NAMALWA (cell line): Measurements from ENCODE around the gene SCAF8.
"Not testable (repeated sequence)": the region's sequence is repeated elsewhere in the genome, so short reads cannot be mapped to it uniquely, and the experiment has no call there.

ENCODE experiments used
- DNase-seq: peaks from one replicate; pipeline ENCODE4 v3.0.0-alpha.2; 2015; ENCODE audit warnings: low spot score

SCAF8 gene, protein sequence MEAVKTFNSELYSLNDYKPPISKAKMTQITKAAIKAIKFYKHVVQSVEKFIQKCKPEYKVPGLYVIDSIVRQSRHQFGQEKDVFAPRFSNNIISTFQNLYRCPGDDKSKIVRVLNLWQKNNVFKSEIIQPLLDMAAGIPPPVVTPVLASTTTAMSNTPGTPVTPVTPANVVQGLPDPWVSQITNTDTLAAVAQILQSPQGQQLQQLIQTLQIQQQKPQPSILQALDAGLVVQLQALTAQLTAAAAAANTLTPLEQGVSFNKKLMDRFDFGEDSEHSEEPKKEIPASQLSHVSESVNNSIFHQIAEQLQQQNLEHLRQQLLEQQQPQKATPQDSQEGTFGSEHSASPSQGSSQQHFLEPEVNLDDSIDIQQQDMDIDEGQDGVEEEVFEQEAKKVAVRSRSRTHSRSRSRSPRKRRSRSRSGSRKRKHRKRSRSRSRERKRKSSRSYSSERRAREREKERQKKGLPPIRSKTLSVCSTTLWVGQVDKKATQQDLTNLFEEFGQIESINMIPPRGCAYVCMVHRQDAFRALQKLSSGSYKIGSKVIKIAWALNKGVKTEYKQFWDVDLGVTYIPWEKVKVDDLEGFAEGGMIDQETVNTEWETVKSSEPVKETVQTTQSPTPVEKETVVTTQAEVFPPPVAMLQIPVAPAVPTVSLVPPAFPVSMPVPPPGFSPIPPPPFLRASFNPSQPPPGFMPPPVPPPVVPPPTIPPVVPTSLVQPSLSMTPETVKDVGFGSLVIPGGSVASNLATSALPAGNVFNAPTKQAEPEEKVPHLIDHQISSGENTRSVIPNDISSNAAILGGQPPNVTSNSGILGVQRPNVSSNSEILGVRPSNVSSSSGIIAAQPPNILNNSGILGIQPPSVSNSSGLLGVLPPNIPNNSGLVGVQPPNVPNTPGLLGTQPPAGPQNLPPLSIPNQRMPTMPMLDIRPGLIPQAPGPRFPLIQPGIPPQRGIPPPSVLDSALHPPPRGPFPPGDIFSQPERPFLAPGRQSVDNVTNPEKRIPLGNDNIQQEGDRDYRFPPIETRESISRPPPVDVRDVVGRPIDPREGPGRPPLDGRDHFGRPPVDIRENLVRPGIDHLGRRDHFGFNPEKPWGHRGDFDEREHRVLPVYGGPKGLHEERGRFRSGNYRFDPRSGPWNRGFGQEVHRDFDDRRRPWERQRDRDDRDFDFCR (N-terminal part only)

DNA sequence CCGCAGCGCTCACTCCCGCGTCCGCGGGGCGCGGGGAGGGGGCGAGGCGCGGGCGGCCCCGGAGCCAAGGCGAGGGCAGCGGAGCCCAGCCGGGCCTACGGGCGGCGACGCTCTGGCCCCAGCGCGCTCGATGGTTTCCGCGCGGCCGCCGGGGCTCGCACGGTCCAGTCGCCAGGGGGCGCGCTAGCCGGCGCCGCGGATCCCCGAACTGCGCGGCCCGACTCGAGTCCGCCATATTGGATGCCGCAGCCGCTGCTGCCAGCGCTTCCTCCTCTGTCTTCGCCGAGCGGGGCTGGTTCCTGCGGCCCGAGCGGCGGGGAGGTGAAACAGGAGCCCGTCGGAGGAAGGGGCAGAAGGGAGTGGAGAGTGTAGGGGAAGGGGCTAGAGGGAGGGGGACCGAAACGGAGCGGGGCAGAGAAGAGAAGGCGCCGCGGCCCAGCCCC is at the start of gene SCAF8:
Gene SCAF8, plus strand, starts transcription at position 234 of the 443 bp plus-strand sequence. CDS start 485 bp downstream, outside the sequence.
- peak; percentile 86 for DNase-seq

DNA sequence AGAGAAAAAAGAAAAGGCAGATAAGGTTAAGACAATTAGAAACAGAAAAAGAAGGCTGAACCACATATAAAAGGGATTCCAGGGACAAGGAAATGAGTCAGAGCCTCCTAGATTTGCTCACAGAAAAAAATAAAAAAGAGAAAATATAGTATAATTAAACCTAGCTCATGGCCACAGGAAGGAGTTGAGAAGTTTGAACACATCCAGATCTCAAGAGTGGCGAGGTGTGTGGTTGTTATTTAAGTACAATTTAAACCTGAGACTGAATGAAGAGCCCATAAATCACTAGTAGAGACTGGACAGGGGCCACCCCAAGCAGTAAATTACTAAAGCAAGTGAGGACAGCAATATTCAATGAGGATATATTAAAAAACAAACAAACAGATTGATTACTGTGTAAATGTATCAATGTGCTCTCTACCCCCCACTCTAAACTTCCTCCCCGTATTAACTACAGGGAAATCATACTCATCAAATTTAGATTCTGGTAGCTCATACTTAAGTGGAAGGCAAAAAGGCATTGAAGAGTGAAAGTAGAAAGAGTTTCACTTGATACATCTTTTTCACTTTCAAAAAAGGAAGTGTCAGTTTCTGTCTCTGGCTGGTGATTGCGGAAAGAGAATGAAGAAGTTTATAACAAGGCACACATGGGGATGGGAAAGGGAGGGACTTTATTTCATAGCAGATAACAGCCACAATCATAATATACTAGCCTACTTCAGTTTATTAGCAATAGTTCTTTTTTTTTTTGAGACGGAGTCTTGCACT is 49.3 kb upstream of the SCAF8 start:
- DNase-seq: peak; percentile 77

DNA sequence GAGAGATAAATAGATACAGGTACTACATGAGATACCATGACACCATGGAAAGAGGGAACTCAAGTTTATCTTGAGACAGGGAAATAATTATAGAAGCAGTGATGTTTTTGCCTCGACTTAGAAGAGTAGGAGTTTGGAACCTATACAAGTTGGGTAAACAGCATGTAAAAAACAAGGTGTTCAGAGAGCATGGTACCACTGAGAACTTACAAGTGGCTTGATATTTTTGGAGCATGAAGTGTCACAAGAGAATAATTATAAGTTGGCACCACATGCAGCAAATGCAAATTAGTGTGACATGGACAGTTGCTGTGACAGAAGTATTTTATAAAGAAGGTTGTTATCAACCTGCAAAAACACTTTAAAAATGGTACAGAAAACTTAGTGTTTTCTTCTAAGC is 47.1 kb upstream of the SCAF8 start:
- no peak for DNase-seq

DNA sequence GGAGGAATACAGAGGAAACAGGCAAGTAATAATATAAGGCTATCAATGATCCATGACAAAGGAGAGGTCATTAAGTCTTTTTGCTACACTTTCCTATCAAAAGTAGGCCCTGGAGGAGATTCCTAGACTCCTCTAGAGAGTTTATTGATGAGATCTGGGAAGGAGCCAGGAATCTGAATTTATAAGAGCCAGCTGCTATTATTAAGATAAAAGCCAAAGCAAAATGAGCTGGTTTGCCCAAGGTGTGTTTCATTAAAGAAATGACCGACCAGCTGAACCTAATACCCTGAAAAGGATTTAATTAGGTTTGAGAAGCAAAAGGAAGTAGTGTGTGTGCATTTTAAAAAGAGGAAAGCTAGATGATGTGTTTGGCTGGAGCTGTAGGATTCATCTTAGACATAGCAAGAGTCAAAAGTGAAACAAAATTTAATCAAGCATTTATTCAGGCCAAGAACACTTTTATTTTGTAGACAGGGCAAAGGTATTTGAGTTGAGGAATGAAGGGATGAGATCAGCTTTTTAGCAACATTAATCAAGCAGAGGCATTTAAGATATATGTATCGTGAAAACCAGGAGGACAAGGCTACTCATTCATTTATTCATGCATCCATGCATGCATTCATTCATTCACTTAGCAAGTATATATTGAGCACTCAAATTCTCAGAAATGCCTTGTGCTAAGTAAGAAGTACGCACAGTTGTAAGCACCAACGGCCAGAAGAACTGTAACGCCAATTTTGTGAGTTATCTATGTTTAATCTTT is 43.5 kb upstream of the SCAF8 start:
- no peak for DNase-seq

DNA sequence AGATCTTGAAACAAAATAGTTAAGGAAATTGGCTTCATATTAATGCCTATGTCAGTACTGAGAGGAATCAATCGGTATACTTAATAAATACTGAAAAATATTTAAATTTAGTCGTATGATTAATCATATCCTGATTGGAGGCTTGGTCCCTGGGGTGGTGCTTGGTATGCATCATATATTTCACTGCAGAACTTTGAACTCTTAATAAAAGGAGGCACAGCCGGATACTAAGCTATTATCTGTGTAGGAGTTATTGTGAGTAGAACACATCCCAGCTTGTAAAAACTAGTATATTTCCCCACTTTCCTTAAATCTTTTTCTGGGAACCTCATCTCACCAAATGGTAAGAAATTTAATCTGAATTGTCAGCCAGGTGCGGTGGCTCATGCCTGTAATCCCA is 42.4 kb upstream of the SCAF8 start:
- DNase-seq: no peak

DNA sequence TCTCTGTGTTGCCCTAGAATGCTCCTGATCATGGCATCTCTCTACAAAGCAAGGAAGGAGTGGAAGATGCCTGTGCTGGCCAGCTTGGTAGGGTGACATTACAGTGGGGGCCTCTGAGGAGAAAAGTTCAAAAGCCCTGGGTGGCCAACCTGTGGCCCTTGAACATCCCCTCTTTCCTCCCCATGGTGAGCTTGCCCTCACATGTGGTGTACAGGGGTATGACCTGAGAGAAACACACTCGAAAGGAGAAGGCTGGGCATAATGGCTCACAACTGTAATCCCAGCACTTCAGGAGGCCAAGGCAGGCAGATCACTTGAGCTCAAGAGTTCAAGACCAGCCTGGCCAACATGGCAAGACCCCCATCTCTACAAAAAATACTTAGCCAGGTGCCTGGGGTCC is 36.6 kb upstream of the SCAF8 start:
- no peak for DNase-seq

DNA sequence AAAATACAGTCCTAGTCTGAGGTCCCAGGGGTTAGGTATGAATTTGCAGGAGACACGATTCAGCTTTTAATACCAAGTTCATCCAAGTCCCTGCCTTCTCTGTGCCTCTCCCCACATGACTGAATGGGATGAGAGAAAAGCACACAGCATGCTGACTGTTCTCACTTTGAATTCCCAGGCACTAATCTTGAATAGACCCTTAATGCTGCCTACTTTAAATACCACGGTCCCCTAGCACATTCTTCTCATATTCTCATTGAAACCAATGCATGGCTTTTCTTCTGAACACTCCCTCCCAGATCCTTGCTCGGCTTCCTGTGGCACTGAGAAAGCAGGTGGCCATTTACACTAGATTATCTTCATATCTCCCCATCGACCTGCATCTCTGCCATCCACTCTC is 30.1 kb upstream of the SCAF8 start:
- DNase-seq: no peak

DNA sequence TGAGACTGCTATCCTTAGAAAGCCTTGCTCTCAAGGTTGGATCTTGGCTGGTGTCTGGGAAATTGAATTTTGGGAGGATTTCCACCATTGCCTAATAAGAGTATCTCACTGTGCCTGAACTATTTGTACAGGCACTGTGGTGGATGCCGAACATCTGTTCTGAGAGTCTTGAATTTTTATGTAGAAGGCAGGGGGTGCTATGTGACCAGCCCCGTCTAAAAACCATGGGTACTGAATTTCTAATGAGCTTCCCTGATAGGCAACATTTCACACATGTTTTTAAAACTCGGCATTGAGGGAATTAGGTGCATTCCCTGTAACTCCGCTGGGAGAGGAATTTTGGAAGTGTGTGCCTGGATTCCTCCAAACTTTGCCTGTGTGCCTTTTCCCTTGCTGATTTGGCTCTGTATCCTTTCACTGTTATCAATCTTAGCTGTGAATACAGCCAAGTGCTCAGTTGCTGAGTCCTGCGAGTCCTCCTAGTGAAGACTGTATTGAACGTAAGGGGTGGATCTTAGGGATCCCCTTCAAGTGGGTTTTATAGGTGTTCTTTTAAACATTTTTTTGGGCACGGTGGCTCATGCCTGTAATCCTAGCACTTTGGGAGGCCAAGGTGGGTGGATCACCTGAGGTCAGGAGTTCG is 27.6 kb upstream of the SCAF8 start:
- DNase-seq: peak; percentile 17

DNA sequence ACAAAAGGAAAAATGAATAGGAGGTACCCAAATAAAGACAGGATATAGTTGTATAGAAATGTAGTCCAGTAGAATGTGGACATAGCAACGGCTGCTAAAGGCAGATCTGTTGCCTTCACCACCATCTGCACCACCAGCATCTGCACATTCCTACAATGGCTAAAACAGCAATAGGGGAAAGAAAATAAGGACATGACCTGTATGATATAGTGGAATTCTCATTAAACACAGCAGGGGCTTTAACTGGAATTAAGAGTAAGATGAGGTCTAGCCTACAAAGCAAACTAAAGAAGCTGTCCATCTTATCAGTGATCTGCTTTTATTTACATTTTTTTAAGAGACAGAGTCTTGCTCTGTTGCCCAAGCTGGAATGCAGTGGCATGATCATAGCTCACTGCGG is 26.8 kb upstream of the SCAF8 start:
- no peak for DNase-seq

DNA sequence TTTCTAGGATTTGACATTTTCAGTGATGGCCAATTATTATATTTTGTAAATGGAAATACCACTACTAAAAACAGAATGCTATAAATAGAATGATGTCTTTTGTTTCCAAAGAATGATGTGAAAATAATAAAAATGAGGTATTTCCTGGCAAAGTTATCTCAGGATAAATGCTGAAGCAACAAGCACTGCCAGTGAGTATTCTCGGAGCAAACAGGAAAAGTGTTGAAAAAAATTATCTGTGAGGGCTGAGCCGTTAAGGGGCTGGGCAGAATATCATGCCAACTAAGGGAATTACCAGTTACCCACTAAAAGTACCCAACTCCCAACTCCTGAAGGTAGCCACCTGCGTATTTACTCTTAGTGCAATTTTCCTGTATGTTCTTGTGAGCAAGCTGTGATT is 23.6 kb upstream of the SCAF8 start:
- DNase-seq: no peak

DNA sequence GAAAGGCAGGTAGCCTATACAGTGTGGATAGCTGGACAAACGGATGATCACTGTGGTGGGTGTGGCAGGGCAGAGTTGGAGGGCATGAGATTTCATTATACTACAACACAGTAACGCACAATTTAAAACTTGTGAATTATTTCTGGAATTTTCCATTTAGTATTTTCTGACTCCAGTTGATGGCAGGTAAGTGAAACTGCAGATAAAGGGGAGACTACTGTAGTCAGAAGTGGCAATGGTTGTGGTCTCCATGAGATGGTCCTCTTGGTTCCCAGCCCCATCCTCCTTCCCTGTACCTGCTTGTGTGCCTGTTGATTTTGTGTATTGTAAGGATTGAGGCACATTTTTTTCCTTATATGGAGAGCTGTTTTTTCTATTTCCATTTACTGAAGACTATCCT is 22.5 kb upstream of the SCAF8 start:
- DNase-seq: no peak

DNA sequence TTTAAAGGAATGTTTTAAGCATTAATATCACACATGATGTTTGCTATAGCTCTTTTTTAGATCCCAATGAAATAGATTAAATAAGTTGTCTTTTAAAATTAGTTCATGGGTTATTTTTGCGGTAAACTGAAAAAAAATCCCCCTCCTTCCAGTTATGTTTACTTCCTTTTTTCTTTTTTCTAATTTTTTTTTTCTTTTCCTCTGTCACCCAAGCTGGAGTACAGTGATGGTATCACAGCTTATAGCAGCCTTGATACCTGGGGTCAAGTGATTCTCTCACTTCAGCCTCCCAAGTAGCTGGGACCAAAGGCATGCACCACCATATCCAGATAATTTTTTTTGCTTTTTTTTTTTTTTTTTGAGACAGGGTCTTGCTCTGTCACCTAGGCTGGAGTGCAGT is 17.8 kb upstream of the SCAF8 start:
- no peak for DNase-seq

DNA sequence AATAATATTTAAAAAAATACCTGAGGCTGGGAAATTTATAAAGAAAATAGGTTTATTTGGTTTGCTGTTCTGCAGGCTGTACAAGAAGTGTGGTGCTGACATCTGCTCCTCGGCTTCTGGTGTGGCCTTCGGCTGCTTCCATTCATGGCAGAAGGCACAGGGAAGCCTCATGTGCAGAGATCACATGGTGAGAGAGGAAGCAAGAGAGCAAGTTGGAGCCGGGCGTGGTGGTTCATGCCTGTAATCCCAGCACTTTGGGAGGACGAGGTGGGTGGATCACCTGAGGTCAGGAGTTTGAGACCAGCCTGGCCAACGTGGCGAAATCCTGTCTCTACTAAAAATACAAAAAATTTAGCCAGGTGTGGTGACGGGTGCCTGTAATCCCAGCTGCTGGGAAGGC is 16.9 kb upstream of the SCAF8 start:
- not testable (repeated sequence) for DNase-seq

DNA sequence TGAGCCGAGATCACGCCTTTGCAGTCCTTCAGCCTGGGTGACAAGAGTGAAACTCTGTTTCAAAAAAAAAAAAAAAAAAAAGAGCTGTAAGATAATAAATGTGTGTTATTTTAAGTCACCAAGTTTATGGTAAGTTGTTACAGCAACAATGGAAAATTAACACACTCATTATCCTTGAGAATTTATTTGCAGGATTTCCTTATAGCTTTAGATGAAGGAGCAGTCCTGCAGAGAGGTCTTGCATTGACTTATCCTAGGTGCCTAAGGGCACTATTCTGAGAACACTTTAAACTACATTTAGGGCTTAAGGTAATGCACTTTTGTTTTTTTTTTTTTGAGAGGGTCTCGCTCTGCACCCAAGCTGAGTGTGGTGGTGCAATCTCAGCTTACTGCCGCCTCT is 13.8 kb upstream of the SCAF8 start:
- DNase-seq: no peak

DNA sequence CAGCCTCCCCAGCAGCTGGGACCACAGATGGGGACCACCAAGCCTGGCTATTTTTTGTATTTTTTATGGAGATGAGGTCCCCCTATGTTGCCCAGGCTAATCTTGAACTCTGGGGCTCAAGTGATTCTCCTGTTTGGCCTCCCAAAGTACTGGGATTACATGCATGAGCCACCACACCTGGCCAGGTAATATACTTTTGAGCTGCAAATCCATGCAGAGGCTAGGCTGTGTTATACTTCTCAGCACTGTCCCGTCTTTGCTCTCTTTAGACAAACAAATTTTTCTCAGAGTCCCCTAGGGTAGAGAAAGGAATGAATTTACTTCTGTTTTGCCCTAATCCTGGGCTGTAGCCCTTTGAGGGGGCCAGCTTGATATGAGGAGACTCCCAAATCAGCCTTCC is 13.4 kb upstream of the SCAF8 start:
- no peak for DNase-seq

DNA sequence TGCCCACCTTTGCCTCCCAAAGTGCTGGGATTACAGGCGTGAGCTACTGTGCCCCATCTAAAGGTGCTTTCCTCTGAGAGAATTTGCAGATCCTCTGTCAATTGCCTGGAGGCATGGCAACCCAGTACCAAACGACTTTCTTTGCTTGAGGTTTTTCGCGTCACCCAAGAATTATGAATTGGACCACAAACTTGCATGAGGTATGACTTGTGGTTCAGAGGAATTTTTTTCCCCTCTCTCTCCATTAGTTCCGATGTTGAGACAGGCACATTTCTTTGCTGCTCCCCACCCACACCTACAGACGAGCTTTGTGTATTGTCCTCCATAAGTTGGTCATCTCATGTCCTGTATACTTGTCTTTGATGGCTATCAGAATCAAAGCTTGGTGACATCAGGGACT is 11.8 kb upstream of the SCAF8 start:
- no peak for DNase-seq

DNA sequence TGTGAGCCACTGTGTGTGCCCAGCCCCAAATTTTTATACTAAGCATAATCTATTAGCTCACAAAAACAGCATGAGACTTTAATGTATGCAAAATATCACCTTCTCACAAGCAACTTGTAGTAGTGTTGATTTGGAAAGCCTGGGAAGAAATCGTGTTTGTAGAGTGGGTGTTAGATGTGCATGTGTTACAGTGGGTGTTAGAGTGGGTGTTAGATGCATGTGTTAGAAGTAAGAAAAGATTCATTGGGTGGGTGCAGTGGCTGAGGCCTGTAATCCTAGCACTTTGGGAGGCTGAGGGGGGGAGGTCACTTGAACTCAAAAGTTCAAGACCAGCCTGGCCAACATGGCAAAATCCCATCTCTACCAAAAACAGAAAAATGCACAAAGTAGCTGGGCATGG is 6.3 kb upstream of the SCAF8 start:
- DNase-seq: no peak

DNA sequence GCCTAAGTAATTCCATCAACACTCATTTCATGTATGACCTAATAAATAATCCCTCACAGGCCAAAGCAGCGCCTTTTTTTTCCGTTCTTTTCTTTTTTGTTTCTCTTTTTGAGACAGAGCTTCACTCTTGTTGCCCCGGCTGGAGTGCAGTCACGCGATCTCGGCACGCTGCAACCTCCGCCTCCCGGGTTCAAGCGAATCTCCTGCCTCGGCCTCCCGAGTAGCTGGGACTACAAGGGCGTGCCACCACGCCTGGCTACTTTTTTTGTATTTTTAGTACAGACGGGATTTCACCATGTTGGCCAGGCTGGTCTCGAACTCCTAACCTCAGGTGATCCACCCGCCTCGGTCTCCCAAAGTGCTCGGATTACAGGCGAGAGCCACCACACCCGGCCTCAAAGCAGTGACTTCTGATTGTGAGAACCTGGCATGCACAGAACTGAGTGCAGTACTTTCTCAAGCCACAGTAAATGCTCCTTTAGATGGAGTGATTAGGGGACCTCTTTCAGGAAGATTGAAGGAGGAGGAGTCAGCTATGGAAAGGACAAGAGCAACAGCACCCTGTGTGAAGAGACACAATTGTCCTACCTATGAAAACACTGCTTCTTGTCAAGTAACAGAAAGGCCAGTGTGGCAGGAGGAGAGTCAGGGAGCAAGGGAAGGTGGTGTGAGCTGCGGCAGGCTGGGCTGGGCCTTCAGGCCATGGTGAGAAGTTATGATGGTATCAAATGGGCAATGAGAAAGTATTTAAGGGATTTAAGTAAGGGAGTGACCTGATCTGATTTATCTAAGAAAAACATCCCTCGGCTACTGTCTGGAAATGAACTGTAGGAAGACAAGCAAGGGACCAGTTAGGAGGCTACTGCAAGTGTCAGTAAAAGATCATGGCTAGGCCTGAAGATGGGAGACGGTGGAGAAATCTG is 1.7 kb upstream of the SCAF8 start:
- peak; percentile 9 for DNase-seq

DNA sequence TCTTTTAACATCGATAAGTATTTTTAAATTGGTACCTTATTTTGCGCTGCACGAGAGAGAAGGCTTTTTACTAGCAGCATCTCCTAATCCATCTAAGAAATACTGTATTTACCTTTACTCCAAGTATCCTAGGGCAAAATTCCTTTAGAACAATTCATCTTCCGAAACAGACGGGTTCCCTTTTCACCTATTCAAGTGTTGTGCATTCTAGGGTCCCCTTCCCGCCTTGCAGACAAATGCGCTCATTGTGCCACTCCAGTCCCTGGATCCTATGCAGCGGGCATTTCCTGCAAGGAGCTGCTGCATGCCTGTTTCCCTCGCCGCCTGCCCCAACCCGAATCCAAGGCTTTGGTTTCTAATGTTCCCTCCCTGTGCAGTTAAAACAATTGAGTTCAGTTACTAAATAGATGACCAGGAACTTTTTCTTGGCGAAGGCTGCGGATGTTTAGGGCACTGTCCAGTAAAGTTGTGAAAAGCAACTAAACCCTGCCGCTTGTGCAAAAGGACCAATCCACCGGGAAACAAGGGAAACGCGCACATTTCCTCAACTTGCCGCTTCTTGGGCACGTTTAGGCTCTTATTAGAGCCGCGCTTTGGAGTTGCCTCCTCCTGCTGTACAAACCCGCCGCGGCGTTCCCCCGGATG is 556 bp upstream of the SCAF8 start:
- no peak for DNase-seq
